ENCODE measurements around the gene ZNF638. TPM values are rescaled to one million over a fixed set of nuclear protein-coding genes. Genes with fewer than 3 reads are reported as not detected.

The ZNF638 gene
- total RNA-seq, 1 experiment from 2014 or later, result 101 TPM

GRCh38 chr2:71460595-71461303, 129.2 kb downstream of the ZNF638 start:
- peak; percentile 79 for DNase-seq
- H3K36me3 ChIP-seq (replicated peaks; ENCODE audit: control insufficient read depth, insufficient read depth, low read length), result no peaks in the 10 kb centered on the region; the same call in 1 of the 2 replicates
- peaks cover 37% of the 10 kb centered on the region for H3K27me3 ChIP-seq (ENCODE audit: control insufficient read depth, insufficient read depth, low read length)
- no peak overlapping the region for H3K4me3 ChIP-seq (ENCODE audit: insufficient read depth, low read depth, low read length)

- Histone ChIP-seq H3K4me3 (ENCODE audit: insufficient read depth, low read depth, low read length) (no peak overlapping the region), H3K27me3 (ENCODE audit: control insufficient read depth, insufficient read depth, low read length) (peaks cover 42% of the 10 kb centered on the region), H3K36me3 (replicated peaks; ENCODE audit: control insufficient read depth, insufficient read depth, low read length) (no peaks in the 10 kb centered on the region; the same call in 1 of the 2 replicates)
- no peak for DNase-seq
Measured at GRCh38 chr2:71461304-71461671, 129.7 kb downstream of the ZNF638 start.

GRCh38 chr2:71462056-71462605, 130.5 kb downstream of the ZNF638 start:
- no peaks in the 10 kb centered on the region; the same call in 1 of the 2 replicates for H3K36me3 ChIP-seq (replicated peaks; ENCODE audit: control insufficient read depth, insufficient read depth, low read length)
- H3K27me3 ChIP-seq (ENCODE audit: control insufficient read depth, insufficient read depth, low read length), result peaks cover 51% of the 10 kb centered on the region
- DNase-seq, result no peak
- H3K4me3 ChIP-seq (ENCODE audit: insufficient read depth, low read depth, low read length), result no peak overlapping the region

- DNase-seq, result no peak
- no peaks in the 10 kb centered on the region; the same call in 1 of the 2 replicates for H3K36me3 ChIP-seq (replicated peaks; ENCODE audit: control insufficient read depth, insufficient read depth, low read length)
- peaks cover 56% of the 10 kb centered on the region for H3K27me3 ChIP-seq (ENCODE audit: control insufficient read depth, insufficient read depth, low read length)
- H3K4me3 ChIP-seq (ENCODE audit: insufficient read depth, low read depth, low read length), result no peak overlapping the region
Measured at GRCh38 chr2:71462641-71463341, 131.2 kb downstream of the ZNF638 start.

- H3K36me3 ChIP-seq (replicated peaks; ENCODE audit: control insufficient read depth, insufficient read depth, low read length), result no peaks in the 10 kb centered on the region; the same call in 1 of the 2 replicates
- no peak for DNase-seq
- no peak overlapping the region for H3K4me3 ChIP-seq (ENCODE audit: insufficient read depth, low read depth, low read length)
- H3K27me3 ChIP-seq (ENCODE audit: control insufficient read depth, insufficient read depth, low read length), result peaks cover 61% of the 10 kb centered on the region
Measured at GRCh38 chr2:71463342-71463654, 131.7 kb downstream of the ZNF638 start.

- no peak for DNase-seq
- Histone ChIP-seq H3K36me3 (replicated peaks; ENCODE audit: control insufficient read depth, insufficient read depth, low read length) (no peaks in the 10 kb centered on the region), H3K27me3 (ENCODE audit: control insufficient read depth, insufficient read depth, low read length) (peaks cover 65% of the 10 kb centered on the region), H3K4me3 (ENCODE audit: insufficient read depth, low read depth, low read length) (no peak overlapping the region)
Measured at GRCh38 chr2:71464389-71464788, 132.8 kb downstream of the ZNF638 start.

GRCh38 chr2:71465356-71465755, 133.8 kb downstream of the ZNF638 start:
- Histone ChIP-seq H3K4me3 (ENCODE audit: insufficient read depth, low read depth, low read length) (peak overlapping the region; percentile 56; the same call in 1 of the 2 replicates), H3K27me3 (ENCODE audit: control insufficient read depth, insufficient read depth, low read length) (peaks cover 65% of the 10 kb centered on the region)

GRCh38 chr2:71465961-71466300, 134.3 kb downstream of the ZNF638 start:
- Histone ChIP-seq H3K4me3 (ENCODE audit: insufficient read depth, low read depth, low read length) (peak overlapping the region; percentile 56), H3K27me3 (ENCODE audit: control insufficient read depth, insufficient read depth, low read length) (peaks cover 65% of the 10 kb centered on the region), H3K36me3 (replicated peaks; ENCODE audit: control insufficient read depth, insufficient read depth, low read length) (no peaks in the 10 kb centered on the region)
- no peak for DNase-seq

More at GRCh38 chr2:71465356-71465755, 133.8 kb downstream of the ZNF638 start:
- H3K36me3 ChIP-seq (replicated peaks; ENCODE audit: control insufficient read depth, insufficient read depth, low read length), result no peaks in the 10 kb centered on the region
- no peak for DNase-seq

- no peaks in the 10 kb centered on the region for H3K36me3 ChIP-seq (replicated peaks; ENCODE audit: control insufficient read depth, insufficient read depth, low read length)
- peak; percentile 91 for DNase-seq
- H3K4me3 ChIP-seq (ENCODE audit: insufficient read depth, low read depth, low read length), result peak overlapping the region; percentile 56
- H3K27me3 ChIP-seq (ENCODE audit: control insufficient read depth, insufficient read depth, low read length), result peaks cover 64% of the 10 kb centered on the region
Measured at GRCh38 chr2:71466301-71467179, 135.0 kb downstream of the ZNF638 start.

GRCh38 chr2:71467180-71467815, 135.7 kb downstream of the ZNF638 start:
- Histone ChIP-seq H3K36me3 (replicated peaks; ENCODE audit: control insufficient read depth, insufficient read depth, low read length) (no peaks in the 10 kb centered on the region), H3K27me3 (ENCODE audit: control insufficient read depth, insufficient read depth, low read length) (peaks cover 60% of the 10 kb centered on the region), H3K4me3 (ENCODE audit: insufficient read depth, low read depth, low read length) (peak overlapping the region; percentile 56; the same call in 1 of the 2 replicates)
- DNase-seq, result no peak

GRCh38 chr2:71468279-71469015, 136.9 kb downstream of the ZNF638 start:
- Histone ChIP-seq H3K4me3 (ENCODE audit: insufficient read depth, low read depth, low read length) (no peak overlapping the region), H3K36me3 (replicated peaks; ENCODE audit: control insufficient read depth, insufficient read depth, low read length) (no peaks in the 10 kb centered on the region), H3K27me3 (ENCODE audit: control insufficient read depth, insufficient read depth, low read length) (peaks cover 51% of the 10 kb centered on the region)
- no peak for DNase-seq

GRCh38 chr2:71469403-71470398, 138.1 kb downstream of the ZNF638 start:
- no peaks in the 10 kb centered on the region for H3K36me3 ChIP-seq (replicated peaks; ENCODE audit: control insufficient read depth, insufficient read depth, low read length)
- DNase-seq, result no peak
- H3K27me3 ChIP-seq (ENCODE audit: control insufficient read depth, insufficient read depth, low read length), result peaks cover 39% of the 10 kb centered on the region
- H3K4me3 ChIP-seq (ENCODE audit: insufficient read depth, low read depth, low read length), result no peak overlapping the region

GRCh38 chr2:71471276-71471675, 139.7 kb downstream of the ZNF638 start:
- DNase-seq, result no peak
- Histone ChIP-seq H3K36me3 (replicated peaks; ENCODE audit: control insufficient read depth, insufficient read depth, low read length) (no peaks in the 10 kb centered on the region), H3K27me3 (ENCODE audit: control insufficient read depth, insufficient read depth, low read length) (peaks cover 23% of the 10 kb centered on the region), H3K4me3 (ENCODE audit: insufficient read depth, low read depth, low read length) (no peak overlapping the region)
